Adrenal gland (tissue), 12 donors: ENCODE results near the gene FGA. TPM values are rescaled to one million over a fixed set of nuclear protein-coding genes. Genes with fewer than 3 reads are reported as not detected.
A peak's percentile ranks its signal among the peaks of the same experiment; 100 is the strongest.

Experiments used
- DNase-seq, 7 donors: peaks; one replicate each; pipeline ENCODE4 v3.0.0-alpha.2; 2019 to 2020
- H3K27ac ChIP-seq, 5 donors: fragments of 200-600 bp; sonication (generic) in 4 of 5; 1 replicate in 3 of 5; 2 replicates in 2 of 5; pipeline versions ENCODE4 v1.5.1 to v1.8.0; 2016 to 2020; ENCODE audit warnings: mild to moderate bottlenecking in 1 of 5
- H3K27me3 ChIP-seq: fragments of 200-600 bp; 2 replicates; pipeline ENCODE4 v1.8.0; 2021
- H3K36me3 ChIP-seq, 2 donors: fragments of 200-600 bp; replicated peaks in 1 of 2; 1 replicate in 1 of 2; 2 replicates in 1 of 2; pipeline versions ENCODE4 v1.5.1 to v1.8.0; 2018 to 2022
- H3K4me1 ChIP-seq, 2 donors: fragments of 200-600 bp; replicated peaks in 1 of 2; 1 replicate in 1 of 2; 2 replicates in 1 of 2; pipeline versions ENCODE4 v1.5.1 to v1.8.0; 2018 to 2021
- H3K4me3 ChIP-seq, 4 donors: fragments of 200-600 bp; sonication (generic) in 3 of 4; one replicate each; pipeline ENCODE4 v1.5.1; 2016 to 2018
- H3K9me3 ChIP-seq, 3 donors: fragments of 200-600 bp; sonication (generic) in 1 of 3; replicated peaks in 1 of 3; 1 replicate in 2 of 3; 2 replicates in 1 of 3; pipeline versions ENCODE4 v1.5.1 to v1.8.0; 2016 to 2021
- CTCF ChIP-seq, 6 experiments: fragments of 450-650 bp in 4 of 6; fragments of 200-600 bp in 2 of 6; sonication (generic) in 1 of 6; IDR thresholded peaks; 1 replicate in 5 of 6; 2 replicates in 1 of 6; pipeline versions ENCODE4 v1.5.1 to v1.8.0; 2016 to 2021; ENCODE audit warnings: antibody characterized with exemption in 6 of 6, mild to moderate bottlenecking in 2 of 6, moderate library complexity in 1 of 6
- POLR2A ChIP-seq, 2 donors: fragments of 450-650 bp; IDR thresholded peaks; one replicate each; pipeline ENCODE4 v1.6.1; 2017; ENCODE audit warnings: antibody characterized with exemption in 2 of 2, mild to moderate bottlenecking in 2 of 2, moderate library complexity in 1 of 2
- WGBS, 4 donors: extraction: QIAGEN DNeasy Blood & Tissue Kit in 2 of 4; methylation state at CpG; one replicate each; pipeline versions ENCODE4 v1.1.5 to v1.1.7; 2013 to 2017; 5-methylcytosine and 5-hydroxymethylcytosine counted together
- intact Hi-C, 2 donors: fragments of 100-400 bp; cut with DNase I; formaldehyde crosslinking; loops; one replicate each; pipeline versions ENCODE4 v1.14.1 to v1.15.0; 2022 to 2023
- polyA plus RNA-seq, 3 donors: library from polyadenylated mRNA; stranded (reverse); fragments of 200-250 nt in 2 of 3; fragments of 350-450 nt in 1 of 3; fragmentation: Illumina TruSeq in 1 of 3; extraction: RNeasy Lipid Tissue Mini Kit (QIAGEN cat#74804) in 1 of 3; gene quantifications; one replicate each; pipeline ENCODE4 v1.2.3, GENCODE V29; 2013 to 2014
- total RNA-seq, 9 donors: library from RNA; depleted of rRNA in 4 of 9; stranded (reverse); fragments of >200 nt in 4 of 9; fragments of 120-200 nt in 1 of 9; fragmentation: NEBNext Ultra II Directional in 1 of 9; extraction: Animal tissue kit (Norgen Biotek cat#: 25700) in 1 of 9; gene quantifications; one replicate each; pipeline versions ENCODE4 v1.1.0 to v1.2.4, GENCODE V29; 2013 to 2023
- donor health status: healthy with polysubstance abuse.
- donor health status: Bipolar disorder and iron deficiency.
- donor health status: DM: yes; HTN: yes; CAD: no.
- donor health status: DM: no; HTN: no; CAD: no.
- donor health status: DM: no; HTN: no; CAD: no.
- donor health status: DM: yes; HTN: yes; CAD: no.

Gene FGA
- total and polyA plus RNA-seq, 12 donors, result 0.03 to 4.9 (median 0.72) TPM; not detected in 3

GRCh38 chr4:154559494-154560418 is 30.8 kb downstream of the FGA start:
- Histone ChIP-seq H3K9me3 (no peaks in the 10 kb centered on the region), H3K4me1 (no peaks in the 10 kb centered on the region), H3K27ac (no peak overlapping the region), H3K4me3 (no peak overlapping the region), H3K27me3 (no peaks in the 10 kb centered on the region), H3K36me3 (no peaks in the 10 kb centered on the region)
- TF ChIP-seq CTCF (IDR thresholded peaks at IDR 0.05), result peak in 5 of 6 experiments; percentile 26 to 53 (median 44)
- no peak for TF ChIP-seq POLR2A (IDR thresholded peaks at IDR 0.05)
- intact Hi-C loops, result loop anchor here in 1 of 2 donors (5.0 kb wide), 1 partner anchor 63 kb away; no protein-coding TSS in a partner anchor
- DNase-seq, result peak in 1 of 7 donors; percentile 10
- 62 to 66% (median 64%) methylated on average over 9 of the region's 9 CpGs for WGBS, 4 donors

- Histone ChIP-seq H3K36me3 (no peaks in the 10 kb centered on the region), H3K27ac (no peak overlapping the region), H3K9me3 (no peaks in the 10 kb centered on the region), H3K4me1 (no peaks in the 10 kb centered on the region), H3K27me3 (no peaks in the 10 kb centered on the region), H3K4me3 (no peak overlapping the region)
- intact Hi-C loops, result loop anchor here in 1 of 2 donors (5.0 kb wide), 1 partner anchor 63 kb away; no protein-coding TSS in a partner anchor
- no peak for DNase-seq
- WGBS, 4 donors, result 61 to 100% (median 82%) methylated on average over 1 of the region's 1 CpG
- TF ChIP-seq CTCF (IDR thresholded peaks at IDR 0.05) (no peak), POLR2A (IDR thresholded peaks at IDR 0.05) (no peak)
These were observed 31.4 kb downstream of the FGA start for GRCh38 chr4:154559141-154559493.

GRCh38 chr4:154551872-154552686 is 38.5 kb downstream of the FGA start:
- Histone ChIP-seq H3K4me1 (peaks cover 6 to 18% of the 10 kb centered on the region in 2 donors), H3K27me3 (no peaks in the 10 kb centered on the region), H3K9me3 (no peaks in the 10 kb centered on the region), H3K4me3 (no peak overlapping the region), H3K27ac (no peak overlapping the region), H3K36me3 (peaks cover 0 to 7% of the 10 kb centered on the region in 2 donors)
- WGBS, 4 donors, result 12 to 23% (median 18%) methylated on average over 6 of the region's 6 CpGs
- peak; percentile 67 to 92 (median 81) for DNase-seq
- intact Hi-C loops, result loop anchor here in 1 of 2 donors (5.0 kb wide), 1 partner anchor 70 kb away; no protein-coding TSS in a partner anchor
- TF ChIP-seq POLR2A (IDR thresholded peaks at IDR 0.05) (no peak), CTCF (IDR thresholded peaks at IDR 0.05) (peak; percentile 47 to 83 (median 67))
